IMR-90 (cell line): Measurements from ENCODE around the gene SEC16B.
A peak's percentile ranks its signal among the peaks of the same experiment; 100 is the strongest.

Experiments
- SMC3 ChIP-seq: fragments of 150-350 bp; IDR thresholded peaks from 2 replicates; pipeline ENCODE4 v1.6.1; 2016; ENCODE audit warnings: low read depth, mild to moderate bottlenecking, antibody characterized with exemption, low read length, moderate library complexity
- TF ChIP-seq, protein P1 (sequence below): conservative IDR thresholded peaks from 2 replicates; pipeline ENCODE4 v1.5.1; 2012; ENCODE audit warnings: mild to moderate bottlenecking, low read depth, low read length, improper control_type of control experiment

DNA sequence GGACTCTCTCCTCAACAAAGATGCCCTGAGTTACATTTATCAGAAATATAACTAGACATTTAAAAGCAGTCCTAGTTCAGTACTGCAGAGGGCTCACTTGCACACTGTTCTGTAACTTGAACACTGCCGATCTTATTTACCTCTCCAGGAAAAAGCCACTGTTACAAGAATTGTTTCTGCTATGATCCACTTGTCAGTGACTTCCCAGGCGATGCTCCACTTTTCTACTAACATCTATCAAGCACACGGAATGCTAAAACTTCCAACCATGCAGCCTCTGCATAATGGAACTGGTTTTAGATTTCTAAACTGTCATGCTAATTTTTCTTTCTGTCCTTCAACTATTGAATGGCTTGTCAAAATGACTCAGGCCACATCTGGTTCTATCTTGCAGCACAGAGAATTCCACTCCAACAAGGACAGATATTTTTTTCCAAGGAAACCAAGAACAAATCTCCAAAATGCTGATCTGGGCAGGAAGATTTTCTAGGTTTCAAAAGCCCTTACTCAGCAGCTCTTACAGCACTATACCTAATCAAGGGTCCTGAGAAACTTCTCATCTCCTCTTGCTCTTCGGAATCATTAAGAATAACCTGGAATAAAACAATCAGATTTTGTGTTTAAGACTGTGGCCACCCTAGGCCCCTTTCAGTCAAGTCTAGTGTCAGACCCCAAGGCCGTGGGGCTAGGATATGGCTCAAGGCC is 9.9 kb downstream of the SEC16B start:
- TF ChIP-seq SMC3: peak; percentile 77
- TF ChIP-seq, protein P1, sequence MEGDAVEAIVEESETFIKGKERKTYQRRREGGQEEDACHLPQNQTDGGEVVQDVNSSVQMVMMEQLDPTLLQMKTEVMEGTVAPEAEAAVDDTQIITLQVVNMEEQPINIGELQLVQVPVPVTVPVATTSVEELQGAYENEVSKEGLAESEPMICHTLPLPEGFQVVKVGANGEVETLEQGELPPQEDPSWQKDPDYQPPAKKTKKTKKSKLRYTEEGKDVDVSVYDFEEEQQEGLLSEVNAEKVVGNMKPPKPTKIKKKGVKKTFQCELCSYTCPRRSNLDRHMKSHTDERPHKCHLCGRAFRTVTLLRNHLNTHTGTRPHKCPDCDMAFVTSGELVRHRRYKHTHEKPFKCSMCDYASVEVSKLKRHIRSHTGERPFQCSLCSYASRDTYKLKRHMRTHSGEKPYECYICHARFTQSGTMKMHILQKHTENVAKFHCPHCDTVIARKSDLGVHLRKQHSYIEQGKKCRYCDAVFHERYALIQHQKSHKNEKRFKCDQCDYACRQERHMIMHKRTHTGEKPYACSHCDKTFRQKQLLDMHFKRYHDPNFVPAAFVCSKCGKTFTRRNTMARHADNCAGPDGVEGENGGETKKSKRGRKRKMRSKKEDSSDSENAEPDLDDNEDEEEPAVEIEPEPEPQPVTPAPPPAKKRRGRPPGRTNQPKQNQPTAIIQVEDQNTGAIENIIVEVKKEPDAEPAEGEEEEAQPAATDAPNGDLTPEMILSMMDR: peak; percentile 66
